A549 (cell line): ENCODE measurements around the gene GRK4. TPM values are rescaled to one million over a fixed set of nuclear protein-coding genes. Genes with fewer than 3 reads are reported as not detected.

Experiments used
- ATAC-seq, 2 experiments: fragments of 200-7000 bp in 1 of 2; fragments of >200 bp in 1 of 2; cut with Nextera tagmentation in 1 of 2; cut with Tn5 transposase in 1 of 2; 3 replicates each; pipeline versions ENCODE4 v1.8.0 to v1.9.1; 2018 to 2020; ENCODE audit warnings: mild to moderate bottlenecking in 1 of 2, moderate library complexity in 1 of 2
- CTCF ChIA-PET: fragments of 300-600 bp; sonication (Branson Sonifier 250); formaldehyde crosslinking; extraction: SDS; loops from one replicate; lab custom pipeline; 2021; ENCODE audit warnings: antibody characterized with exemption, inconsistent platforms; lab: Yijun Ruan, JAX
- POLR2A ChIA-PET: fragments of 350-600 bp; formaldehyde crosslinking; extraction: SDS; loops from one replicate; lab custom pipeline; 2021; ENCODE audit warnings: antibody characterized with exemption, inconsistent platforms; lab: Yijun Ruan, JAX
- DNase-seq, 2 experiments: peaks; one replicate each; pipeline versions ENCODE4 v3.0.0 to v3.0.0-alpha.2; 2011 to 2016; ENCODE audit warnings: low read depth in 1 of 2, low spot score in 1 of 2
- FAIRE-seq: peaks from 2 replicates; lab custom pipeline; 2011; peaks lifted over from hg19 to GRCh38; lab: Jason Lieb, UNC
- H3K27ac ChIP-seq, 2 experiments: fragments of >200 bp; sonication (Bioruptor Twin); formaldehyde crosslinking; 3 replicates each; pipeline ENCODE4 v1.5.1; 2016 to 2017
- H3K4me1 ChIP-seq: fragments of >200 bp; sonication (Bioruptor Twin); formaldehyde crosslinking; 3 replicates; pipeline ENCODE4 v1.6.1; 2016
- H3K4me2 ChIP-seq: fragments of >200 bp; sonication (Bioruptor Twin); formaldehyde crosslinking; 3 replicates; pipeline ENCODE4 v1.6.1; 2016
- H3K4me3 ChIP-seq: fragments of >200 bp; sonication (Bioruptor Twin); formaldehyde crosslinking; 3 replicates; pipeline ENCODE4 v1.5.1; 2016
- H3K9me3 ChIP-seq: fragments of >200 bp; sonication (Bioruptor Twin); formaldehyde crosslinking; 3 replicates; pipeline ENCODE4 v1.6.1; 2016
- CBX8 ChIP-seq: fragments of 200-600 bp; sonication (generic); IDR thresholded peaks from 2 replicates; pipeline ENCODE4 v1.6.1; 2016
- FOXS1 ChIP-seq: fragments of 250-450 bp; sonication (Bioruptor Pico); IDR thresholded peaks from 2 replicates; pipeline ENCODE4 v1.5.0; 2020; ENCODE audit warnings: mild to moderate bottlenecking, moderate library complexity
- HDAC2 ChIP-seq: fragments of 200-600 bp; sonication (generic); IDR thresholded peaks from 2 replicates; pipeline ENCODE4 v1.6.1; 2016
- HEYL ChIP-seq: fragments of 250-450 bp; sonication (Bioruptor Pico); IDR thresholded peaks from 2 replicates; pipeline ENCODE4 v1.8.0; 2021; ENCODE audit warnings: mild to moderate bottlenecking, moderate library complexity
- JUN ChIP-seq, 2 experiments: fragments of >200 bp; sonication (Bioruptor Twin); formaldehyde crosslinking; IDR thresholded peaks; 2 replicates in 1 of 2; 3 replicates in 1 of 2; pipeline ENCODE4 v1.6.1; 2016 to 2017
- KDM1A ChIP-seq: fragments of 200-600 bp; sonication (generic); IDR thresholded peaks from 2 replicates; pipeline ENCODE4 v1.6.1; 2016; ENCODE audit warnings: low read depth, mild to moderate bottlenecking
- MAFK ChIP-seq: fragments of 450-650 bp; IDR thresholded peaks from 2 replicates; pipeline ENCODE4 v1.6.1; 2014; ENCODE audit not compliant: partially characterized antibody
- MAZ ChIP-seq: fragments of 150-350 bp; IDR thresholded peaks from 2 replicates; pipeline ENCODE4 v1.6.1; 2014; ENCODE audit warnings: antibody characterized with exemption, low read depth, low read length, borderline replicate concordance
- MYC ChIP-seq: IDR thresholded peaks from 2 replicates; pipeline ENCODE4 v1.6.1; 2012; ENCODE audit warnings: mild to moderate bottlenecking, inconsistent platforms, low read length, improper control_type of control experiment, borderline replicate concordance
- NR3C1 ChIP-seq: fragments of >200 bp; sonication (Bioruptor Twin); formaldehyde crosslinking; IDR thresholded peaks from 3 replicates; pipeline ENCODE4 v1.6.1; 2017
- PHF8 ChIP-seq: fragments of 200-600 bp; sonication (generic); IDR thresholded peaks from 2 replicates; pipeline ENCODE4 v1.6.1; 2016; ENCODE audit warnings: low read depth, mild to moderate bottlenecking, antibody characterized with exemption, moderate library complexity, borderline replicate concordance
- RAD21 ChIP-seq, 2 experiments: fragments of >200 bp in 1 of 2; sonication (Bioruptor Twin) in 1 of 2; formaldehyde crosslinking in 1 of 2; IDR thresholded peaks in 1 of 2; conservative IDR thresholded peaks in 1 of 2; 2 replicates in 1 of 2; 3 replicates in 1 of 2; pipeline ENCODE4 v1.6.1; 2012 to 2018; ENCODE audit warnings: inconsistent platforms in 1 of 2
- RFX5 ChIP-seq: fragments of 450-650 bp; IDR thresholded peaks from 2 replicates; pipeline ENCODE4 v1.7.1; 2014; ENCODE audit warnings: antibody characterized with exemption, mild to moderate bottlenecking, moderate library complexity
- RNF2 ChIP-seq: fragments of 200-600 bp; sonication (generic); IDR thresholded peaks from 2 replicates; pipeline ENCODE4 v1.6.1; 2016; ENCODE audit warnings: low read depth, mild to moderate bottlenecking, antibody characterized with exemption, moderate library complexity, borderline replicate concordance
- SMC3 ChIP-seq: fragments of >200 bp; sonication (Bioruptor Twin); formaldehyde crosslinking; IDR thresholded peaks from 3 replicates; pipeline ENCODE4 v1.6.1; 2018; ENCODE audit warnings: inconsistent platforms
- TP53 ChIP-seq: fragments of 250-450 bp; sonication (Bioruptor Pico); IDR thresholded peaks from 2 replicates; pipeline ENCODE4 v1.5.0; 2021; ENCODE audit warnings: mild to moderate bottlenecking, moderate library complexity
- ZFP36 ChIP-seq: fragments of 450-650 bp; IDR thresholded peaks from 2 replicates; pipeline ENCODE4 v1.6.1; 2014; ENCODE audit warnings: borderline replicate concordance; ENCODE audit not compliant: partially characterized antibody
- WGBS: methylation state at CpG from one replicate; pipeline ENCODE4 v1.1.6; 2017; ENCODE audit errors: missing lambda C conversion rate; 5-methylcytosine and 5-hydroxymethylcytosine counted together
- polyA plus RNA-seq, 4 experiments: library from polyadenylated mRNA; depleted of rRNA in 3 of 4; stranded (reverse); fragments of >200 nt; fragmentation: RNase III in 1 of 4; extraction: RNeasy Plus Mini Kit Qiagen cat#74134 plus additional on column Dnase treatment in 1 of 4; gene quantifications; 2 replicates in 3 of 4; 3 replicates in 1 of 4; pipeline ENCODE4 v1.2.3, GENCODE V29; 2011 to 2017
- TF ChIP-seq, protein P1 (sequence below): fragments of 450-650 bp; IDR thresholded peaks from 2 replicates; pipeline ENCODE4 v1.6.1; 2014; ENCODE audit warnings: antibody characterized with exemption
- TF ChIP-seq, protein P2 (sequence below): fragments of 250-450 bp; sonication (Bioruptor Pico); IDR thresholded peaks from 2 replicates; pipeline ENCODE4 v1.5.0; 2021; ENCODE audit warnings: mild to moderate bottlenecking, moderate library complexity, borderline replicate concordance
- TF ChIP-seq, protein P3 (sequence below): fragments of 150-350 bp; IDR thresholded peaks from 2 replicates; pipeline ENCODE4 v1.6.1; 2014; ENCODE audit warnings: low read depth, mild to moderate bottlenecking, low read length
- TF ChIP-seq, protein P4 (sequence below): IDR thresholded peaks from 2 replicates; pipeline ENCODE4 v1.6.1; 2012; ENCODE audit warnings: low read depth, borderline replicate concordance
- TF ChIP-seq, protein P5 (sequence below): IDR thresholded peaks from 2 replicates; pipeline ENCODE4 v1.6.1; 2012

The GRK4 gene
- polyA plus RNA-seq, 2 of the 4 experiments (the other 2 are of a cell fraction): 0.76 to 0.96 TPM

DNA sequence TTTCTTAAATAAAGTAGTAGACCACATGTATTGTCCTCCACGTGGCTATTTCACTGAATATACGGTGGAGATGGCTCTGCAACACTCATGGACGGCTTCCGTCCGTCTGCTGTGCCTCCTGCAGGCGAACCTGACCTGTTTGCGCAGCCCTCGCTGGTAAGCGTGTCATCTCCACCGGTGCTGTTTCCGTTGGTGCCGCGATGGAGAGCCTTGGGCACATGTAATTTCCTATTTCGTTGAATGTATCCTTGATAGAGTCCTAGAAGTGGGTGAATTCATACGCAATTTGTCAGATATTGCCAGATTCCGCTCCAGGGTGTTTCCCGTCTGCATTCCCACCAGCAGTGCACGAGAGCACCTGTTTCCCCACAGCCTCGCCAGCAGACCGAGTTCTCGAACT, 62.5 kb downstream of the GRK4 start:
- H3K4me2 ChIP-seq: no peak overlapping the region
- DNase-seq: no peak
- POLR2A ChIA-PET: no interaction called here
- TF ChIP-seq HDAC2 (no peak), ZFP36 (no peak), RNF2 (no peak), NR3C1 (no peak), RAD21 (conservative IDR thresholded peaks at IDR 0.05 in 1 of 2, IDR thresholded peaks at IDR 0.05 in 1 of 2) (no peak), TP53 (CRISPR knock-in tag) (no peak), MYC (no peak), RFX5 (no peak), JUN (IDR thresholded peaks at IDR 0.05) (no peak), HEYL (no peak), PHF8 (no peak), KDM1A (no peak), SMC3 (no peak)
- TF ChIP-seq, protein P1, sequence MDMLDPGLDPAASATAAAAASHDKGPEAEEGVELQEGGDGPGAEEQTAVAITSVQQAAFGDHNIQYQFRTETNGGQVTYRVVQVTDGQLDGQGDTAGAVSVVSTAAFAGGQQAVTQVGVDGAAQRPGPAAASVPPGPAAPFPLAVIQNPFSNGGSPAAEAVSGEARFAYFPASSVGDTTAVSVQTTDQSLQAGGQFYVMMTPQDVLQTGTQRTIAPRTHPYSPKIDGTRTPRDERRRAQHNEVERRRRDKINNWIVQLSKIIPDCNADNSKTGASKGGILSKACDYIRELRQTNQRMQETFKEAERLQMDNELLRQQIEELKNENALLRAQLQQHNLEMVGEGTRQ: no peak
- TF ChIP-seq, protein P2, sequence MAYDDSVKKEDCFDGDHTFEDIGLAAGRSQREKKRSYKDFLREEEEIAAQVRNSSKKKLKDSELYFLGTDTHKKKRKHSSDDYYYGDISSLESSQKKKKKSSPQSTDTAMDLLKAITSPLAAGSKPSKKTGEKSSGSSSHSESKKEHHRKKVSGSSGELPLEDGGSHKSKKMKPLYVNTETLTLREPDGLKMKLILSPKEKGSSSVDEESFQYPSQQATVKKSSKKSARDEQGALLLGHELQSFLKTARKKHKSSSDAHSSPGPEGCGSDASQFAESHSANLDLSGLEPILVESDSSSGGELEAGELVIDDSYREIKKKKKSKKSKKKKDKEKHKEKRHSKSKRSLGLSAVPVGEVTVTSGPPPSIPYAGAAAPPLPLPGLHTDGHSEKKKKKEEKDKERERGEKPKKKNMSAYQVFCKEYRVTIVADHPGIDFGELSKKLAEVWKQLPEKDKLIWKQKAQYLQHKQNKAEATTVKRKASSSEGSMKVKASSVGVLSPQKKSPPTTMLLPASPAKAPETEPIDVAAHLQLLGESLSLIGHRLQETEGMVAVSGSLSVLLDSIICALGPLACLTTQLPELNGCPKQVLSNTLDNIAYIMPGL (CRISPR knock-in tag): no peak
- TF ChIP-seq, all 56 proteins: peak for 0
- WGBS: 80% methylated on average over 21 of the region's 21 CpGs
- H3K27ac ChIP-seq: no peak overlapping the region
- no peaks in the 10 kb centered on the region for H3K9me3 ChIP-seq
- H3K4me1 ChIP-seq: no peaks in the 10 kb centered on the region
- FAIRE-seq (no peak), ATAC-seq (no peak)
- CTCF ChIA-PET: interaction anchor here (0.6 kb wide), 1 partner anchor 166 kb away, joined by 3 read pairs; no protein-coding TSS in a partner anchor
- no peak overlapping the region for H3K4me3 ChIP-seq

DNA sequence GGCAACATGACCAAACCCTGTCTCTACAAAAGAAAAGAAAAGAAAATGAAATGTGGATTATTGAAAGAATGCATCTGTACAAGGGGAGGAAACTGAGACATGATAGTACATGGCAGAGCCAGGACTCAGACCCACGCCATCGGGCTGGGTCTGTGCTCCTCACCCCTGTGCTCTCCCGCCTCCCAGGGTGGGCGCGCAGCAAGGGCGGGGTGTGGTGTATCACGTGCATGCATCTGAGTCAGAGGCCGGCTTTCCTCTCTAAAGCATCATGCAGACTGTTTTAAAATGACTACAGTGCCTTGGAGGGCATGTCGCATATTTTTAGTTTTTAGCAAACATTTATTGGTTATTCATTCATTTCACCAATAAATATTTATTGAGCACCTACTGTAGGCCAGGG, 63.2 kb downstream of the GRK4 start:
- POLR2A ChIA-PET: no interaction called here

DNA sequence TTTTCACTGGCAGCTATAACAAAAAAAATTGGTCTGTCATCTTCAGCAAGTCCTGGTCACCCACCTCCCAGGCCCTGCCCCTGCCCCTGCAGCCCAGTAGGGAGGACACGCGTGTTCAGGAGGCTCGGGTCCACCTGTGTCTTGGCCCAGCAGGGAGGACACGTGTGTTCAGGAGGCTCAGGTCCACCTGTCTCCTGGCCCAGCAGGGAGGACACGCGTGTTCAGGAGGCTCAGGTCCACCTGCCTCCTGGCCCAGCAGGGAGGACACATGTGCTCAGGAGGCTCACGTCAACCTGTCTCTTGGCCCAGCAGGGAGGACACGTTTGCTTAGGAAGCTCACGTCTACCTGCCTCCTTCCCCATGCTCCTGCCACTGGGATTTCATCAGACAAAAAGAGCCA, 66.1 kb downstream of the GRK4 start:
- ChIA-PET POLR2A (no interaction called here), CTCF (no interaction called here)
- Histone ChIP-seq H3K27ac (no peak overlapping the region), H3K4me3 (no peak overlapping the region), H3K4me1 (no peaks in the 10 kb centered on the region), H3K9me3 (no peaks in the 10 kb centered on the region), H3K4me2 (no peak overlapping the region)
- WGBS: 67% methylated on average over 7 of the region's 9 CpGs
- DNase-seq (no peak), ATAC-seq (no peak), FAIRE-seq (no peak)
- TF ChIP-seq, protein P3, sequence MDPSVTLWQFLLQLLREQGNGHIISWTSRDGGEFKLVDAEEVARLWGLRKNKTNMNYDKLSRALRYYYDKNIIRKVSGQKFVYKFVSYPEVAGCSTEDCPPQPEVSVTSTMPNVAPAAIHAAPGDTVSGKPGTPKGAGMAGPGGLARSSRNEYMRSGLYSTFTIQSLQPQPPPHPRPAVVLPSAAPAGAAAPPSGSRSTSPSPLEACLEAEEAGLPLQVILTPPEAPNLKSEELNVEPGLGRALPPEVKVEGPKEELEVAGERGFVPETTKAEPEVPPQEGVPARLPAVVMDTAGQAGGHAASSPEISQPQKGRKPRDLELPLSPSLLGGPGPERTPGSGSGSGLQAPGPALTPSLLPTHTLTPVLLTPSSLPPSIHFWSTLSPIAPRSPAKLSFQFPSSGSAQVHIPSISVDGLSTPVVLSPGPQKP: no peak
- TF ChIP-seq FOXS1 (CRISPR knock-in tag) (no peak), MAZ (no peak), ZFP36 (no peak), MAFK (no peak)
- TF ChIP-seq, protein P4, sequence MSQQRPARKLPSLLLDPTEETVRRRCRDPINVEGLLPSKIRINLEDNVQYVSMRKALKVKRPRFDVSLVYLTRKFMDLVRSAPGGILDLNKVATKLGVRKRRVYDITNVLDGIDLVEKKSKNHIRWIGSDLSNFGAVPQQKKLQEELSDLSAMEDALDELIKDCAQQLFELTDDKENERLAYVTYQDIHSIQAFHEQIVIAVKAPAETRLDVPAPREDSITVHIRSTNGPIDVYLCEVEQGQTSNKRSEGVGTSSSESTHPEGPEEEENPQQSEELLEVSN: no peak
- TF ChIP-seq, protein P5, sequence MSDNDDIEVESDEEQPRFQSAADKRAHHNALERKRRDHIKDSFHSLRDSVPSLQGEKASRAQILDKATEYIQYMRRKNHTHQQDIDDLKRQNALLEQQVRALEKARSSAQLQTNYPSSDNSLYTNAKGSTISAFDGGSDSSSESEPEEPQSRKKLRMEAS: no peak
- TF ChIP-seq, protein P1: no peak

More for the DNA sequence above, 63.2 kb downstream of the GRK4 start:
- CTCF ChIA-PET: no interaction called here
- 54% methylated on average over 9 of the region's 9 CpGs for WGBS
- Histone ChIP-seq H3K27ac (no peak overlapping the region), H3K9me3 (no peaks in the 10 kb centered on the region), H3K4me1 (no peaks in the 10 kb centered on the region), H3K4me3 (no peak overlapping the region), H3K4me2 (no peak overlapping the region)
- no peak for FAIRE-seq
- TF ChIP-seq CBX8 (no peak), RFX5 (no peak)
- TF ChIP-seq, protein P2 (CRISPR knock-in tag): no peak
- TF ChIP-seq, protein P4: no peak
- DNase-seq: no peak
- ATAC-seq: no peak
